Adipose tissue (tissue), 3 donors: ENCODE results near the gene ZNF555. TPM values are rescaled to one million over a fixed set of nuclear protein-coding genes. Genes with fewer than 3 reads are reported as not detected.
"Not testable (repeated sequence)": the region's sequence is repeated elsewhere in the genome, so short reads cannot be mapped to it uniquely, and the experiment has no call there.

ENCODE experiments used
- H3K27ac ChIP-seq: one replicate; pipeline ENCODE4 v1.5.1; 2013; ENCODE audit warnings: low read depth, low read length
- WGBS, 3 donors: extraction: QIAGEN DNeasy Blood & Tissue Kit; methylation state at CpG; one replicate each; pipeline ENCODE4 v1.1.7; 2013; 5-methylcytosine and 5-hydroxymethylcytosine counted together
- polyA plus RNA-seq, 3 donors: library from polyadenylated mRNA; stranded (reverse); fragments of 200-250 nt; gene quantifications; one replicate each; pipeline ENCODE4 v1.2.3, GENCODE V29; 2013
- donor health status: healthy with polysubstance abuse.
- donor health status: Bipolar disorder and iron deficiency.
- donor health status: healthy.

Gene ZNF555
- polyA plus RNA-seq, 3 donors = 0.85 to 7.9 (median 1.7) TPM

DNA sequence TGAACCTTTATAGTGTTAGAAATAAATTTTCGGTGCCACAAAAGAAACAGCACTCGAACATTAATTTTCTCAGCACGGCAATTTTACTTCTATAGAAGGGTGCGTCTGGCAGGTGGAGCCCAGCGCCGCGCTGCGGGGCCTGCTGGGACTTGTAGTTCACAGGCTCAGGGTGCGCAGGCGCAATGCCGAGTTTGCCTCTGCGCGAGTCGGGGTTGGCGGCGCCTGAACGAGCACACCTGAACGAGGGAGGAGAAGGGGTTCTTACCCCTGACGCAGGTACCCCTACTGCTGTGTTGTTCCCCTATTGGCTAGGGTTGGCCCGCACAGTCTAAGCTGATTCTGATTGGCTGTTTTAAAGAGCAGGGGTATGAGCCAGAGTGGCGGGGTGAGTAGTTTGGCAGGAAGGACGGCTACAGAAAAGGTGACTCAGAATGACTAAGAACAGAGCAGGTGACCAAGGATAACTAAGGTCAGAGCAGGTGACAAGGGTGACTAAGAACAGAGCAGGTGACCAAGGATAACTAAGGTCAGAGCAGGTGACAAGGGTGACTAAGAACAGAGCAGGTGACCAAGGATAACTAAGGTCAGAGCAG lies 23.9 kb upstream of the ZNF555 start:
- not testable (repeated sequence) for H3K27ac ChIP-seq
- 75 to 78% (median 76%) methylated on average over 22 of the region's 22 CpGs for WGBS, 3 donors

GRCh38 chr19:2819540-2820111 lies 21.6 kb upstream of the ZNF555 start, which contains the start of gene ZNF554:
ZNF554 (plus strand) TSS chr19:2819868; CDS start chr19:2820072, 204 bp downstream.
- H3K27ac ChIP-seq = no peak within 1 kb of the TSS
- WGBS, 3 donors = 0 to 1% (median 1%) methylated on average over 44 to 63 of the region's 64 CpGs

DNA sequence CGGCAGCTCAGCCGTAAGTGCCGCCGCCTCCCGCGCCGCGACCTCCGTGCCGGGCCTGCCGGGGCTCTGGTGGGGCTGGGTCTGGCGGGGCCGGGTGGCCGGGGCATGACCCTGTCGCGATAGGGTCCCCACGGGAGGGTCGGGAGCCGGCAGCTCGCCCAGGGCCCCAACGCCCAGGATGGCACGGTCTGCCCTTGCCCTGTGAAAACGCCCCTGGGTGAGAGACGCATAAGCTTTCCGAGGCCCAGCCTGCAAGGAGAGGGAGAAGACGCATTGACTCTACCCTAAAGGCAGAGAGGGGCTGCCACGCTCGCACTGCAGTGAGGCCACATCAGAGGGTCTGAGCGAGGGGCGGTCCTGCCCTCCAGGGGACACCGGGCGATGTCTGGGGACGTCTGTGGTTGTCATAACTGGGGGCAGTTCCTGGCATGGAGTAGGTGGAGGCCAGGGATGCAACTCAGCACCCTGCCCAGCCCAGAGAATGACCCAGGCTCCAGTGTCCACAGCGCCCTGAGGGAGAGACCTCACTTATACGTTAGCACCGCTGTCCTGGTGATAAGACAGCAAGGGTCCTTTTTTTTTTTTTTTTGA lies 21.1 kb upstream of the ZNF555 start:
- H3K27ac ChIP-seq = no peak overlapping the region
- WGBS, 3 donors = 1 to 2% (median 1%) methylated on average over 35 to 36 of the region's 36 CpGs

- H3K27ac ChIP-seq = no peak overlapping the region
- WGBS, 3 donors = 95% methylated on average over 5 of the region's 5 CpGs
Measured at GRCh38 chr19:2822846-2823245, 18.4 kb upstream of the ZNF555 start.

- 84 to 88% (median 84%) methylated on average over 8 to 9 of the region's 9 CpGs for WGBS, 3 donors
- no peak overlapping the region for H3K27ac ChIP-seq
Measured at GRCh38 chr19:2823646-2824045, 17.6 kb upstream of the ZNF555 start.

- 72 to 76% (median 73%) methylated on average over 8 of the region's 8 CpGs for WGBS, 3 donors
- no peak overlapping the region for H3K27ac ChIP-seq
Measured at GRCh38 chr19:2824129-2824528, 17.1 kb upstream of the ZNF555 start.

- 97 to 99% (median 98%) methylated on average over 2 of the region's 2 CpGs for WGBS, 3 donors
- H3K27ac ChIP-seq = no peak overlapping the region
Measured at GRCh38 chr19:2827022-2827421, 14.3 kb upstream of the ZNF555 start.

DNA sequence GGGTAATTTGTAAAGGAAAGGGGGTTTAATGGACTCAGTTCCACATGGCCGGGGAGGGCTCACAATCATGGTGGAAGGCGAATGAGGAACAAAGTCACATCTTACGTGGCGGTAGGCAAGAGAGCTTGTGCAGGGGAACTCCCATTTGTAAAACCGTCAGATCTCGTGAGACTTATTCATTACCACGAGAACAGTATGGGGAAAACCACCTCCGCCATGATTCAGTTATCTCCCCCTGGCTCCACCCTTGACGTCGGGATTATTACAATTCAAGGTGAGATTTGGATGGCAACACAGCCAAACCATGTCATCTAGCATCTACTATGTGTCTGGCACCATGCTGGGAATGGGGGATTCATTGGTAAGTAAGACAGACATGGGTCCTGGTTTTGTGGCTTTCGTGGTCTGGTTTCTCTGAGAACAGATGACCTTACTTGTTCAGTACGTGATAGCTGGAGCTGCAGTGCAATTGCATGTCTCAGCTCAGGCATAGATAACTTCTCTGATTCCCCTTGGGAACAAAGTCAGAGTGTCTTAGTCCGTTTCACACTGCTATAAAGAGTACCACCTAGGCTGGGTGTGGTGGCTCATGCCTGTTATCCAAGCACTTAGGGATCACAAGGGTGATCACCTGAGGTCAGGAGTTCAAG lies 13.3 kb upstream of the ZNF555 start:
- H3K27ac ChIP-seq = no peak overlapping the region
- 88 to 97% (median 94%) methylated on average over 13 of the region's 13 CpGs for WGBS, 3 donors

DNA sequence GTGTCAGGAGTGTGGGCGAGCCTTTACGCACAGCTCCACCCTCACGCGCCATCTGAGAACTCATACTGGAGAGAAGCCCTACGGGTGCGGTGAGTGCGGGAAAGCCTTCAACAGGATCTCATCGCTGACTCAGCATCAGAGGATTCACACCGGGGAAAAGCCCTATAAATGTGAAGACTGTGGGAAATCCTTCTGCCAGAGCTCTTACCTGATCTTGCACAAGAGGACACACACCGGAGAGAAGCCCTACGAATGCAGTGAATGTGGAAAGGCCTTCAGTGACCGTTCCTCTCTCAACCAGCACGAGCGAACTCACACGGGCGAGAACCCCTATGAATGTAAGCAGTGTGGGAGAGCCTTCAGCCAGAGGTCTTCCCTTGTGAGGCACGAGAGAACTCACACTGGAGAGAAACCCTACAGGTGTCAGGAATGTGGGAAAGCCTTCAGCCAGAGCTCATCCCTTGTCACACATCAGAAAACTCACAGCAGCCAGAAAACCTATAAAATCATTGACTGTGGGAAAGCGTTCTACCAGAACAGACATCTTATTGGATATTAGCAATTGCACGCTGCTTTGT lies 6.9 kb upstream of the ZNF555 start:
- WGBS, 3 donors = 97 to 98% (median 98%) methylated on average over 19 of the region's 19 CpGs
- H3K27ac ChIP-seq = no peak overlapping the region

DNA sequence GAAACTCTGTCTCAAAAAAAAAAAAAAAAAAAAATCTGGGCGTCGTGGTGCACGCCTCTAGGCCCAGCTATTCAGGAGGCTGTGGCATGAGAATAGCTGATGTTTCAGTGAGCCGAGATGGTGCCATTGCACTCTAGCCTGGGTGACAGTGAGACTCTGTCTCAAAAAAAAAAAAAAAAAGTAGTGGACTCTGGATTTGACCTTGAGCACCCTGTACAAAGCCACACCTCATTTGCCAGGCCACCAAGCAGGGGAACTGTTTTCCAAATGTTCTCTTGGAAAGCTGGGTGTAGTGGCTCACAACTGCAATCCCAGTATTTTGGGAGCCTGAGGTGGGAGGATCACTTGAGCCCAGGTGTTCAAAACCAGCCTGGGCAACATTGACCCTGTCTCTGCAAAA lies 3.8 kb upstream of the ZNF555 start:
- 83 to 86% (median 83%) methylated on average over 4 of the region's 4 CpGs for WGBS, 3 donors
- H3K27ac ChIP-seq = no peak overlapping the region

DNA sequence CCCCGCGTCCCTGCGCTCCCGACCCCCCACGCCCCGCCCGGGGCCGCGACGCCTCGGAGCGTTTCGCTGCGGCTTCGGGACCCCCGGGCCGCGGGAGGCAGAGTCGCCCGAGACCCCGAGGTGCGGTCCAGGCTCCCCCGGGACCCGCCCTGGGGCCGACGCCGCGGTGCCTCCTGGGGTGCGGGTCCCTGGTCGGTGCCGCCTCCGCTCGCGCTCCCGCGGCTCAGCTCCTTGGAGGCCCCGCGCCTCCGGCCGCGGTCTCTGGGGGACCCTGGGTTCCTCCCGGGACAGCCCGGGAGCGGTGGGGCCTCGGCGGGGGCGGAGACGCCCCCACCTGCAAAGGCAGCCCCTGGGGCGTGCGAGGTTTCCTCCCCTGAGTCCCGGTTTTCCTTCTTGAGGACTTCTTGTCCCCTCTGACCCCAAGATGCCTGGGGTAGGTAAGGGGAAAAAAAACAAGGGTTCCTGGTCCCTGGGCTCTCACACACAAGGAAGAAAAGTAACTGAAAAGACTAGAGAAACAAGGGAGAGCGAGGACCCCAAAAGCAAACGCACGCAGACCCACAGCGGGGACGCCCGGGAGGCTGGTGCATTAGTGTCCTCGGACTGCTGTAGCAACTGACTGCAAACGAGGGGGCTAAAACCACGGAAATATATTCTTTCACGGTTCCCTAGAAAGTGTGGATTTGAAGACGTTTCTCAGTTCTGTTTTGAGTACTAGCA lies 740 bp downstream of the ZNF555 start:
- 2 to 4% (median 3%) methylated on average over 40 to 62 of the region's 62 CpGs for WGBS, 3 donors
- no peak overlapping the region for H3K27ac ChIP-seq

DNA sequence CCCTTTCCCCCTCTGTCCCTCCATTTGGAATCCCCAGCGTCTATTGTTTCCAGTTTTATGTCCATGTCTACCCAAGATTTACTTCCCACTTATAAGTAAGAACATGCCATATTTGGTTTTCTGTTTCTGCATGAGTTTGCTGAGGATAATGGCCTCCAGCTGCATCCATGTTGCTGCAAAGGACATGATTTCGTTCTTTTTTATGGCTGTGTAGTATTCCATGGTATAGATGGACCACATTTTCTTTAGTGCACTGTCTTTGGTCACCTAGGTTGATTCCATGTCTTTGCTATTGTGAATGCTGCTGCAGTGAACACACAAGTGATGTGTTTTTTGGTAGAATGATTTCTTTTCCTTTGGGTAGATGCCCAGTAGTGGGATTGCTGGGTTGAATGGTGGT lies 3.8 kb downstream of the ZNF555 start:
- no peak overlapping the region for H3K27ac ChIP-seq
- WGBS, 3 donors = 96 to 99% (median 98%) methylated on average over 2 of the region's 2 CpGs

GRCh38 chr19:2846180-2846894 lies 5.1 kb downstream of the ZNF555 start:
- no peak overlapping the region for H3K27ac ChIP-seq
- 88 to 93% (median 91%) methylated on average over 13 of the region's 13 CpGs for WGBS, 3 donors

GRCh38 chr19:2847507-2847906 lies 6.2 kb downstream of the ZNF555 start:
- H3K27ac ChIP-seq = no peak overlapping the region
- WGBS, 3 donors = 98 to 100% (median 99%) methylated on average over 3 of the region's 3 CpGs

- no peak overlapping the region for H3K27ac ChIP-seq
- 79 to 84% (median 83%) methylated on average over 4 of the region's 4 CpGs for WGBS, 3 donors
Measured at GRCh38 chr19:2848616-2849015, 7.3 kb downstream of the ZNF555 start.

GRCh38 chr19:2850256-2850925 lies 9.1 kb downstream of the ZNF555 start:
- H3K27ac ChIP-seq = no peak overlapping the region
- WGBS, 3 donors = 90 to 96% (median 90%) methylated on average over 3 of the region's 3 CpGs

DNA sequence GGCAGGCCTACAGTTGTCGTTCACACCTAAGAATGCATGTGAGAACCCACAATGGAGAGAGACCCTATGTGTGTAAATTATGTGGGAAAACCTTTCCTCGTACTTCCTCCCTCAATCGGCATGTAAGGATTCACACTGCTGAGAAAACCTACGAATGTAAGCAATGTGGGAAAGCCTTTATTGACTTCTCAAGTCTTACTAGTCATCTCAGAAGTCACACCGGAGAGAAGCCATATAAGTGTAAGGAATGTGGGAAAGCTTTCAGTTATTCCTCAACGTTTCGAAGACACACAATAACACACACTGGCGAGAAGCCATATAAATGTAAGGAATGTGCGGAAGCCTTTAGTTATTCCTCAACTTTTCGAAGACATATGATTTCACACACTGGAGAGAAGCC lies 11.3 kb downstream of the ZNF555 start:
- WGBS, 3 donors = 97 to 98% (median 97%) methylated on average over 10 of the region's 10 CpGs
- no peak overlapping the region for H3K27ac ChIP-seq
